GM19035 (cell line): ENCODE data around the gene CSTPP1.
"Not testable (repeated sequence)": the region's sequence is repeated elsewhere in the genome, so short reads cannot be mapped to it uniquely, and the experiment has no call there.

Source experiments
- ATAC-seq: cut with Tn5 transposase; IDR thresholded peaks from one replicate; pipeline ENCODE4 v1.9.1; 2021; ENCODE audit not compliant: unreplicated experiment

CSTPP1 gene

DNA sequence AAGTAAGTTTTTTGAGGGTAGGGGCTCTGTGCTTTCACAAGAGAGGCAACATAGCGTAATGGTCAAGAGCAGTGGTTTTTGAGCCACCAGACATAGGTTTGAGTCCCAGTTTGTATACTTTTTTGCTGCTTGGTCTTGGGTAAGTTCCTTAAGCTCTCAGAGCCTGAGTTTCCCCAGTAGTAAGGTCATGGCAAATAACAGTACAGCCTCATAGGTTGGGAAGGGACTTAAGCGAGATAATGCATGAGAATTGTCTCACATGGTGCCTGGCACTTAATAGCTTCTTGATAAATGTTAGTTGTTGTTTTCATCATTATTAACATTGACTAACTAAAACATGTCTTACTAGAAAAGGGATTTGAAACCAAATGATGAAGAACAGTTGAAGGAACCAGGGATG is 157.0 kb downstream of the CSTPP1 start:
- no peak for ATAC-seq

DNA sequence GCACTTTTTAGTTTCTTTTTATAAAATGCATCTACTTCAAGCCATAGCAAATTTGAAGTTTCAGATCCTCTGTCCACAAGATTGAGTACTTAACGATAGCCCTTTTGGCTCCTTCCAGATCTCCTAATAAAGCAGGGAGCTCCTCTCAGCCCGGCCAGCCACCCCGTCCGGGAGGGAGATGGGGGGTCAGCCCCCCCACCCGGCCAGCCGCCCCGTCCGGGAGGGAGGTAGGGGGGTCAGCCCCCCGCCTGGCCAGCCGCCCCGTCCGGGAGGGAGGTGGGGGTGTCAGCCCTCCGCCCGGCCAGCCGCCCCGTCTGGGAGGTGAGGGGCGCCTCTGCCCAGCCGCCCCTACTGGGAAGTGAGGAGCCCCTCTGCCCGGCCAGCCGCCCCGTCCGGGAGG is 160.3 kb downstream of the CSTPP1 start:
- ATAC-seq, result not testable (repeated sequence)

DNA sequence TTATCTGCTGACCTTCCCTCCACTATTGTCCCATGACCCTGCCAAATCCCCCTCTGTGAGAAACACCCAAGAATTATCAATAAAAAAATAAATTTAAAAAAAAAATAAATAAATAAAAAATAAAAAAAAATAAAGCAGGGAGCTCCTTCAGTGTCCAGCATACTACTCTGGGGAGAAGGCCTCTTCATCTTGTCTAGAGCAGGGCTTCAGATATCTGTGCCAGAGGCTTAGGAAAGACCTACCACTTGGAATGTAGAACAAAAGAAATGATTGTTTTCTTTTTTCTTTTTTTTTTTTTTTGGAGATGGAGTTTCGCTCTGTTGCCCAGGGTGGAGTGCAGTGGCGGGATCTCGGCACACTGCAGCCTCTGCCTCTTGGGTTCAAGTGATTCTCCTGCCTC is 161.7 kb downstream of the CSTPP1 start:
- ATAC-seq, result not testable (repeated sequence)

- no peak for ATAC-seq
Measured at GRCh38 chr11:47099214-47099917, 162.8 kb downstream of the CSTPP1 start.

- ATAC-seq, result no peak
Measured at GRCh38 chr11:47099918-47100315, 163.4 kb downstream of the CSTPP1 start.

GRCh38 chr11:47101406-47101805 is 164.8 kb downstream of the CSTPP1 start:
- no peak for ATAC-seq

DNA sequence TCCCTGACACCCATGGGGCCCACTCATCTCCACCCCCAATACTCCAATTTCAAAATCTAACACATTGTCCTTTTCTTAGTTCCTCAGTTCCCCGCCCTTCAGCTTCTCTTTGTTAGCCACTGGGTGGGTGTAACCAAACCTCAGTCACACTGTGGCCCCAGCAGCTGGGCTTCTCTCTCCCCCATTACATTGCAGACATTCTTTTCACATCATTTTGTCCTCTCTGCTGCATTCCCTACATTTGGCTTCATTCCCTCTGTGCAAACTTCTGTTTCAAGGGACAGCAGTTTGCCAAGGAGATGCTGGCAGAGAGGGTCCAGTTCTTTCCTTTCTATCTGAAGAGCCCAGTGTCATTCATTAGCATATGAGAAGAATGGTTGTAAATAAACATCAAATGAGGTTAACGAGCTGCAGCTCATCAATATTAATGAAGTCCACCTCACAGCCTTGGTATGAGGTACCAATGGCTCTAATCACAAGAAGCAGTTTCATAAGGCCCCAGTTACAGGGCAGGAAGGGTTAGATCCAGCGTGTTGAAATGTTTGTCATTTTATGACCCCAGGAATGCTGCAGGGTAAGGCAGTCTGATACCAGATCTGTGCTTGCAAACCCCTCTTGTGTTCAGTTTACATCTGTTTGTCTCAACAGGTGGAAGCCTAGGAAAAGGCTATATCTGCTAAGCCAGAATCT is 167.8 kb downstream of the CSTPP1 start:
- no peak for ATAC-seq

GRCh38 chr11:47105541-47105940 is 169.0 kb downstream of the CSTPP1 start:
- ATAC-seq, result no peak

DNA sequence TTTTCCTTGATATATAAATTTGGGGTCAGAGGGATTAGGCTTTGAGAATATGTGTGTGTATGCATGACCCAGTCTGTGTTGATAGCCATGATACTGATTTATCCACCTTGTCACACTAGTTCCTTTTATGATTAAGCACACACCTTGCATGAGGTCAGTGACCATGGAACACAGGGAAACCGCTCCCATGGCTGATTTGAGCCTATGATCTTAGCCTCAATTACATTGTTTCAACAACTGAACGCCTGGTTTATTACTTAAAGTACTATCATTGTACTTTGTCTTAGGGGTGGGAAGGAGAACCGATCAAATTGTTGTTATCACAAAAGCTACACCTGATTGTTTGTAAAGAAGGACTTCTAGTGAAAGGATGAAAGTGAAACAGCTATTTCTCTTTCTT is 169.4 kb downstream of the CSTPP1 start:
- no peak for ATAC-seq

GRCh38 chr11:47106798-47107411 is 170.3 kb downstream of the CSTPP1 start:
- no peak for ATAC-seq

DNA sequence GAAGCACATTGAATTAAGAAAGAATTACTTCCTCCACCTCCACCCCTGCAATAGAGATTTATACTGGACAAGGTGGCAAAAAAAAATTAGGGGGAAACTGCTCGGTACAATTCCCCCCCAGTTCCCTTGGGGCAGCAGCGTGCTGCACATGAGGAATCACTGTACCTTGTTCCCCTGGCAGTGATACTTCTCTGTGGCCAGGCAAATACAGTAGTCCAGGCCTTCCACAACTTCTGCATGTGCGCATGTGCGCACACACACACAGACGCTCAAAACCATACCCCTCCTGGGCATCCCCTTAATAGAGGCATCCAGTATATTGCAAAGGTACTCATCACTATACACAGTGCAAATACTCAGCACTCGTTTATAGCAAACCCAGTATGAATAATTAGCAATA is 171.2 kb downstream of the CSTPP1 start:
- ATAC-seq, result no peak

DNA sequence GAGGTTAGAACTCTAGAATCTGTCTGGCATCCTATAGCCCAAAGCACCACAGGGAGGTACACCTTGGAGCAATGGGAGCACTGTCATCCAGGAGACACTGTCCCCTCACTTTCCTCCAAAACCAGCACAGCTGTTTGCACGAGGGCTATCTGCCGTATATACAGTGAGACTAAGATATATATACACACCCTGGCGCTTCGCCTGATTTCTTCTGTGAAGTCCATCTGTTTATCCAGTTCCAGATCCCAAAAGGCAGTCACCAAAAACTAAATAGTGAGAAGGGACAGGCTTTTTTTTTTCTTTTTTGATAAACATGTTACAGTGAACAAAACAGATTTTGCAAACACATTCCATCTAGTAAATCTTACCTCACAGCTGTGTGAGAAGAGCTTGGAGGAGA is 171.7 kb downstream of the CSTPP1 start:
- ATAC-seq, result no peak

GRCh38 chr11:47109051-47109726 is 172.6 kb downstream of the CSTPP1 start:
- ATAC-seq, result no peak

DNA sequence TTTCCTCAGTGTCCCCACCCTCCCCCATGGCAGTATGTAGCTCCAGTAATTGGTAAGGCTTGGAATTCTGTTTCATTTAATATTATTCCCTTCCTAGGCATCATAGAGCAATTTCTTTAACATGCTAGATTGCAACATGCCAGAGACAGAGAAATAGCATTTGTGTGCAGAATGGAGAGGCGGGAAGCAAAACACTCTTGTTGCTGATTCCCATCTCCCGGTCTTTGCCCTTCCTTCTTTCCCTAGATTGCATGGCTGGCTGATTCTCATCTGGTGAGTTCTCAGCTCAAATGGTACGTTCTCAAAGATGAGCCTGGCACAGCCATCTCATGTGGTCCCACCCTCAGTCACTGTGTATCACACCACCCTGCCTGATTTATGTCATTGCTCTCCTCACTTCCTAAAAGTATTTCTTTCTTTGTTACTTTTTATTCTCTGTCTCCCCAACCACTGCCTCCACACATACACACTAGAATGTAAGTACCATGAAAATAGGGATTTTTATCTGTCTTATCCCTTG is 173.2 kb downstream of the CSTPP1 start:
- ATAC-seq, result no peak

- ATAC-seq, result peak; percentile 79
Measured at GRCh38 chr11:47111318-47111804, 174.8 kb downstream of the CSTPP1 start.

GRCh38 chr11:47112941-47113340 is 176.4 kb downstream of the CSTPP1 start:
- not testable (repeated sequence) for ATAC-seq

DNA sequence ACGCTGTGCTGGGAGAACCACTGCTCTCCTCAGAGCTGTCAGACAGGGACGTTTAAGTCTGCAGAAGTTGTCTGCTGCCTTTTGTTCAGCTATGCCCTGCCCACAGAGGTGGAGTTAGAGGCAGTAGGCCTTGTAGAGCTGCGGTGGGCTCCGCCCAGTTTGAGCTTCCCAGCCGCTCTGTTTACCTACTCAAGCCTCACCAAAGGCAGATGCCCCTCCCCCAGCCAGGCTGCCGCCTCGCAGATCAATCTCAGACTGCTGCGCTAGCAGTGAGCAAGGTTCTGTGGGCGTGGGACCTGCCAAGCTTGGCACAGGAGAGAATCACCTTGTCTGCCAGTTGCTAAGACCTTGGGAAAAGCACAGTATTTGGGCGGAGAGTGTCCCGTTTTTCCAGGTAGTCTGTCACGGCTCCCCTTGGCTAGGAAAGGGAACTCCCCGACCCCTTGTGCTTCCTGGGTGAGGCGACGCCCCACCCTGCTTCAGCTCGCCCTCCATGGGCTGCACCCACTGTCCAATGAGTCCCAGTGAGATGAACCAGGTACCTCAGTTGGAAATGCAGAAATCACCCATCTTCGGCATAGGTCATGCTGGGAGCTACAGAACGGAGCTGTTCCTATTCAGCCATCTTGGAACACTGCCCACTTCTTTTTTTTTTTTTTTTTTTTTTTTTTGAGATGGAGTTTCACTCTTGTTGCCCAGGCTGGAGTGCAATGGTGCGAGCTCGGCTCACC is 182.6 kb downstream of the CSTPP1 start:
- not testable (repeated sequence) for ATAC-seq

DNA sequence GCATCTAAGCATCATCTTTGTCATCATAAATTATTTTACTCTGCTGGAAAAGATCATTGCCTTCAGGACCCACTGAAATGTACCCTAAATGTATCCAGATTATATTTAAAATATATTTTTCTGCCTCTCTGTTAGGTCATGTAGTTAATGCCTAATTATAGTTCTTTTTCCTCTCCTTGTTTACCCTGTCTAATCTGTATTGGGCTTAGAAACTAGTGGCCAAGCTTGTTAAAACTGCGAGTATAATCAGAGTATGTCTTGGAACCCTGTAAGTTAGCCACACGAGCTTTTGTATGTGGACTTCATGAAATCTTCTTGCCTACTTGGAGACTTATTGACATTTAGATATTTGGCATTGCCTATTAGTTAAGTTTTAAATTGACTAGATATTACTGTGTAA is 184.5 kb downstream of the CSTPP1 start:
- no peak for ATAC-seq

GRCh38 chr11:47121731-47122130 is 185.2 kb downstream of the CSTPP1 start:
- ATAC-seq, result no peak

DNA sequence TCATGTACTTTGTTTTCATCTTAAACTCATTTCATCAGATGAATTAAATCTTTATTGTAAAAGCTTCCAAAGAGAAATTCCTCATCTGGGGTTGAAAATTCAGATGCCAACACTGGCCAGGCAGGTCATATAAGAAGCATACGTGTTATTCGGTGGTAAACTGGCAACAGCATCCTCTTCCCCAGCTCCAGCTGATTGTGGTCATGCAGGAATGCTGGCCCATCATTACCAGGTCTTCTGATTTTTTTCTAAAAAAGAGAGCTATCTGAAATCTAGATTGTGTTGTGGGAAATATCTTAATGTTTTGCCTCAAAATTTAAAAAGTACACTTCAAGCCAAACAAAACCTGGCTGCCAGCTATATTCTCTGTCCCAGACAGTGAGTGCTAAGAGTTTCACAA is 186.5 kb downstream of the CSTPP1 start:
- no peak for ATAC-seq

DNA sequence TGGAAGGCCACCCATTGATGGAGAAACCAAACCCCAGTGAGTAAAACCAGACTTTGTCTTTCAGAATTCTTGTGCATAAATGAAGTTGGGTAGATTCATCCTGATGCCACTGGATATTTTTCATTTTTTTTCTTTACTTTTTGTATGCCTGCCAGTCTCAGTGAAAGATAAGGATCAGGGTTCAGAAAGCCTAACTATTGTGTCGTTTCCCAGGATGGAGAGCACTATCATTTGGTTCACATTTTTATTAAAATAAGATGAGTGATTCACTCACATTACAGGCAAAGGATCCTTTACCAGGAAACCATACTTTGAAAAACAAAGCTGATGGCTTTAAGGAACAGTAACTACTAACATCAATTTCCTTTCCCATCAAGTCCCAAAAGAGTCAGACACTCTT is 188.1 kb downstream of the CSTPP1 start:
- ATAC-seq, result no peak
